PFSK-1 (cell line): ENCODE data around the gene RANBP1.

Experiments
- FOXP2 ChIP-seq: optimal IDR thresholded peaks from 2 replicates; pipeline ENCODE3; 2011; ENCODE audit warnings: borderline replicate concordance, control low read depth, inconsistent platforms; ENCODE audit not compliant: insufficient read depth; ENCODE audit errors: extremely low read length, extremely low read depth
- POLR2AphosphoS5 ChIP-seq: IDR thresholded peaks from 2 replicates; pipeline ENCODE4 v1.6.1; 2012; ENCODE audit warnings: low read depth, mild to moderate bottlenecking, control low read depth, low read length, moderate library complexity
- REST ChIP-seq, 2 experiments: IDR thresholded peaks; 2 replicates each; pipeline versions ENCODE4 v1.6.1 to v1.8.0; 2011 to 2012; ENCODE audit warnings: low read depth in 2 of 2, low read length in 2 of 2, control low read depth in 1 of 2, inconsistent platforms in 1 of 2, mild to moderate bottlenecking in 1 of 2, moderate library complexity in 1 of 2; ENCODE audit not compliant: insufficient read depth in 1 of 2
- SIN3A ChIP-seq: IDR thresholded peaks from 2 replicates; pipeline ENCODE4 v1.6.1; 2012; ENCODE audit warnings: mild to moderate bottlenecking, low read length, moderate library complexity, borderline replicate concordance; ENCODE audit not compliant: insufficient read depth
- TAF1 ChIP-seq: IDR thresholded peaks from 2 replicates; pipeline ENCODE4 v1.6.1; 2012; ENCODE audit warnings: low read length, control low read depth, borderline replicate concordance; ENCODE audit not compliant: insufficient read depth

- TF ChIP-seq POLR2AphosphoS5 (no peak), REST (IDR thresholded peaks at IDR 0.05; ENCODE audit: insufficient read depth in 1 of 2, low read depth in 2 of 2, low read length in 2 of 2) (no peak), TAF1 (no peak), SIN3A (no peak), FOXP2 (no peak)
Observed at GRCh38 chr22:20165913-20166312, 50.0 kb downstream of the RANBP1 start.
